ENCODE results near the gene SEC24D. TPM values are rescaled to one million over a fixed set of nuclear protein-coding genes. Genes with fewer than 3 reads are reported as not detected.
A peak's percentile ranks its signal among the peaks of the same experiment; 100 is the strongest.

The SEC24D gene
- total RNA-seq (2021) (33.1 and 35.8 TPM in 2 replicates), Bru-seq, nascent RNA (percentile 79 among the genes with signal in this experiment), BruChase-seq, experiment 1, labeled RNA remaining after a 2-hour chase (percentile 65 among the genes with signal in this experiment), BruChase-seq, experiment 2, labeled RNA remaining after a 6-hour chase (percentile 66 among the genes with signal in this experiment)
- long read RNA-seq, full-length matches to known transcripts: 51 of 87 reads
- long read RNA-seq, partial matches to known transcripts: 6 of 87 reads
- long read RNA-seq, other reads (novel, unspliced or antisense): 30 of 87 reads

DNA sequence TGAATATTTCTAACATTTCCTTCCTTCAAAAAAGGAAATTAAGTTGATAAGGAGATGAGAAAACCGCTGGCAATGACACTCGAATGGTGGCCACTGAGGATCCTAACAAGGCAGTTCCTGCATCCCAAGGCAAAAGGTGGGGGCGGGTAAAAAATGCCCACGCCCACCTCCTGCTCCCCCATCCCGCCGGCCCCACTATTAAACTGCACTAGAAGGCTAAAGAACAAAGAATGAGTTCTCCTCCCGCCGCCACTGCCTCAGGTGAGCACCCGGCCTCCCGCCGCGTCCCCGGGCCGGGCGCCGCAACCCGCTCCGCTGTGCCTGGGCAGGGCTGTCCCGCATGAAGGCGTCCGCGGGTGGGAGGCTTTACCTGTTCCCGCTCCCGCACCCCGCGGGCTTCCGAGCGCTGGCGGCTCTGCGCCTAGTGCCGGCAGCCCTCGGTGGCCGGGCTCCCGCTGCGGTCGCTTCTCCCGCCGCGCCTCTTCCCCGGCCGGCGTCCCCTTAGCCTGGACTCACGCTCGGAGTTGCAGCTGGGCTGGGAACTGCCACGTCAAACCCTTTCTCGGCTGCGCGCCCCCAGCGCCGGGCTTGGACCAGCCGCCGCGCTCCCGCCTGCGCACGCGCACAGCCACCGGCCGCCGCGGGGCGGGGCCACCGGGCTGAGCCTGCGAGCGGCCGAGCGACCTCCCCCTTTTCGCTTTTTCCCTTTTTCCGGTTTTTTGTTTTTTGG is at the start of gene SEC24D:
Gene SEC24D, minus strand, starts transcription at position 556 of the 730 bp plus-strand sequence. CDS start 2,430 bp downstream, outside the sequence.
- H3K4me1 ChIP-seq (ENCODE audit: insufficient read depth, low read length, poor library complexity, severe bottlenecking): peaks cover 8% of the 10 kb centered on the region
- no peaks in the 10 kb centered on the region for H3K9me3 ChIP-seq (ENCODE audit: low read depth, low read length, poor library complexity, severe bottlenecking)
- peak within 1 kb of the TSS; percentile 78 for H3K27ac ChIP-seq (ENCODE audit: low read depth, low read length, poor library complexity, severe bottlenecking)
- CTCF ChIA-PET: no interaction called here
- intact Hi-C loops (cut with micrococcal nuclease; ENCODE audit: unreplicated experiment): no loop called here
- no peaks in the 10 kb centered on the region for H3K27me3 ChIP-seq (replicated peaks; ENCODE audit: insufficient read depth, low read depth, low read length, poor library complexity)
- H3K4me3 ChIP-seq (ENCODE audit: low read depth, low read length, poor library complexity, severe bottlenecking): peak within 1 kb of the TSS; percentile 81
- no TSS peak for BruUV-seq (replicated peaks)
- TF ChIP-seq, protein P1, sequence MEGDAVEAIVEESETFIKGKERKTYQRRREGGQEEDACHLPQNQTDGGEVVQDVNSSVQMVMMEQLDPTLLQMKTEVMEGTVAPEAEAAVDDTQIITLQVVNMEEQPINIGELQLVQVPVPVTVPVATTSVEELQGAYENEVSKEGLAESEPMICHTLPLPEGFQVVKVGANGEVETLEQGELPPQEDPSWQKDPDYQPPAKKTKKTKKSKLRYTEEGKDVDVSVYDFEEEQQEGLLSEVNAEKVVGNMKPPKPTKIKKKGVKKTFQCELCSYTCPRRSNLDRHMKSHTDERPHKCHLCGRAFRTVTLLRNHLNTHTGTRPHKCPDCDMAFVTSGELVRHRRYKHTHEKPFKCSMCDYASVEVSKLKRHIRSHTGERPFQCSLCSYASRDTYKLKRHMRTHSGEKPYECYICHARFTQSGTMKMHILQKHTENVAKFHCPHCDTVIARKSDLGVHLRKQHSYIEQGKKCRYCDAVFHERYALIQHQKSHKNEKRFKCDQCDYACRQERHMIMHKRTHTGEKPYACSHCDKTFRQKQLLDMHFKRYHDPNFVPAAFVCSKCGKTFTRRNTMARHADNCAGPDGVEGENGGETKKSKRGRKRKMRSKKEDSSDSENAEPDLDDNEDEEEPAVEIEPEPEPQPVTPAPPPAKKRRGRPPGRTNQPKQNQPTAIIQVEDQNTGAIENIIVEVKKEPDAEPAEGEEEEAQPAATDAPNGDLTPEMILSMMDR (conservative IDR thresholded peaks at IDR 0.05; ENCODE audit: low read depth, low read length): no peak
- H3K36me3 ChIP-seq (ENCODE audit: insufficient read depth, low read length, poor library complexity, severe bottlenecking): peaks cover 25% of the 10 kb centered on the region
- POLR2A ChIA-PET (ENCODE audit: low non-redundant PET): no interaction called here
- DNase-seq (ENCODE audit: low spot score): peak; percentile 92

DNA sequence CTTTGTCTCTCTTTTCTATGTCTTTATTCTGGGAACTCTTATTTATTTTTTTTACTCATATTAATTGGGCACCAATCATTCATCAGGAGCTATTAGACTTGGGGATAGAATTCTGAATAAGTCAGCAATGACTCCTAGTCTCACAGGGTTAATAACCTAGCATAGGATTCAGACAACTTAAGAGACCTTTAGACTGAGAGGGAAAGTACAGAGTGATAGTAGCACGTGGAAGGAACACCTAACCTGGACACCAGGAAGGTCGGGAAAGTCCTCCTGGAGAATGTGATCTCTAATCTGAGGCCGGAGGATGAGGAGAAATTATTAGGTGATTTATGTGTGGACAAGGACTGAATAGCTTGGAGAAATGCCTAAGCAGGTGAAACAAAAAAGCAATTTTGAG is 48.8 kb upstream of the SEC24D start:
- POLR2A ChIA-PET (ENCODE audit: low non-redundant PET): interaction anchor here (0.6 kb wide), 1 partner anchor 21 kb away, joined by 3 read pairs; no protein-coding TSS in a partner anchor
- Histone ChIP-seq H3K36me3 (ENCODE audit: insufficient read depth, low read length, poor library complexity, severe bottlenecking) (no peaks in the 10 kb centered on the region), H3K4me1 (ENCODE audit: insufficient read depth, low read length, poor library complexity, severe bottlenecking) (peaks cover 8% of the 10 kb centered on the region), H3K4me3 (ENCODE audit: low read depth, low read length, poor library complexity, severe bottlenecking) (no peak overlapping the region), H3K9me3 (ENCODE audit: low read depth, low read length, poor library complexity, severe bottlenecking) (no peaks in the 10 kb centered on the region), H3K27me3 (replicated peaks; ENCODE audit: insufficient read depth, low read depth, low read length, poor library complexity) (no peaks in the 10 kb centered on the region), H3K27ac (ENCODE audit: low read depth, low read length, poor library complexity, severe bottlenecking) (no peak overlapping the region)
- intact Hi-C loops (cut with micrococcal nuclease; ENCODE audit: unreplicated experiment): no loop called here
- TF ChIP-seq, protein P1 (conservative IDR thresholded peaks at IDR 0.05; ENCODE audit: low read depth, low read length): no peak
- TF ChIP-seq EZH2 (IDR thresholded peaks at IDR 0.05; ENCODE audit: borderline replicate concordance, low read depth, low read length, poor library complexity, severe bottlenecking): no peak
- CTCF ChIA-PET: no interaction called here
- no TSS peak for BruUV-seq (replicated peaks)
- no peak for DNase-seq (ENCODE audit: low spot score)

GRCh38 chr4:118883861-118884260 is 47.9 kb upstream of the SEC24D start:
- peaks cover under 1% of the 10 kb centered on the region for H3K4me1 ChIP-seq (ENCODE audit: insufficient read depth, low read length, poor library complexity, severe bottlenecking)
- H3K27me3 ChIP-seq (replicated peaks; ENCODE audit: insufficient read depth, low read depth, low read length, poor library complexity): no peaks in the 10 kb centered on the region
- no peaks in the 10 kb centered on the region for H3K36me3 ChIP-seq (ENCODE audit: insufficient read depth, low read length, poor library complexity, severe bottlenecking)
- ChIA-PET POLR2A (ENCODE audit: low non-redundant PET) (interaction anchor here (0.6 kb wide), 1 partner anchor 169 kb away, joined by 4 read pairs; no protein-coding TSS in a partner anchor), CTCF (interaction anchor here (0.8 kb wide), 1 partner anchor 112 kb away, joined by 3 read pairs; no protein-coding TSS in a partner anchor)
- TF ChIP-seq, protein P1 (conservative IDR thresholded peaks at IDR 0.05; ENCODE audit: low read depth, low read length): peak; percentile 45
- no peak for TF ChIP-seq EZH2 (IDR thresholded peaks at IDR 0.05; ENCODE audit: borderline replicate concordance, low read depth, low read length, poor library complexity, severe bottlenecking)
- intact Hi-C loops (cut with micrococcal nuclease; ENCODE audit: unreplicated experiment): no loop called here
- no peaks in the 10 kb centered on the region for H3K9me3 ChIP-seq (ENCODE audit: low read depth, low read length, poor library complexity, severe bottlenecking)
- H3K4me3 ChIP-seq (ENCODE audit: low read depth, low read length, poor library complexity, severe bottlenecking): no peak overlapping the region
- DNase-seq (ENCODE audit: low spot score): no peak
- H3K27ac ChIP-seq (ENCODE audit: low read depth, low read length, poor library complexity, severe bottlenecking): no peak overlapping the region
- BruUV-seq (replicated peaks): no TSS peak

Measured in A673 (cell line).